ENCODE data around the gene FBXO7.

DNA sequence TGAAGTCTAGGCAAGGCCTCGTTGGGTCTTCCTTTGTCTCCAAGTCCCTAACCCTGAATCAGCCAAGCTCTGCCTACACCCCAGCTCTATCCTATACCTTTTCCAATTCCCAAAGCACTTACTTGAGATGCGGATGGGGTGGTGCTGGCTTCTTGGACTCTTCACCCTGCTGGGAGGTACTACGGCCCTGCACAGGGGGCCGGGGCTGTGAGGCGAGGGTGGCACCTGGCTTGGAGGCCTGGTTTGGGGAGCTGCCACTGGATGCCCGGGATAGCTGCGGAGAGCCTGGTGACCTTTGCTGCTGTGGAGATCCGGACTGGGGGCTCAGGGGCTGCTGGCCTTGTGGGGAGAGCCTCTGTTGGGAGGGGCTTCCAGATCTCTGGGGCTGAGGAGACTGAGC, 43.3 kb downstream of the FBXO7 start:
- TF ChIP-seq POLR2A (IDR thresholded peaks at IDR 0.05) (no peak), EP300 (IDR thresholded peaks at IDR 0.05) (no peak)
- TF ChIP-seq, protein P1, sequence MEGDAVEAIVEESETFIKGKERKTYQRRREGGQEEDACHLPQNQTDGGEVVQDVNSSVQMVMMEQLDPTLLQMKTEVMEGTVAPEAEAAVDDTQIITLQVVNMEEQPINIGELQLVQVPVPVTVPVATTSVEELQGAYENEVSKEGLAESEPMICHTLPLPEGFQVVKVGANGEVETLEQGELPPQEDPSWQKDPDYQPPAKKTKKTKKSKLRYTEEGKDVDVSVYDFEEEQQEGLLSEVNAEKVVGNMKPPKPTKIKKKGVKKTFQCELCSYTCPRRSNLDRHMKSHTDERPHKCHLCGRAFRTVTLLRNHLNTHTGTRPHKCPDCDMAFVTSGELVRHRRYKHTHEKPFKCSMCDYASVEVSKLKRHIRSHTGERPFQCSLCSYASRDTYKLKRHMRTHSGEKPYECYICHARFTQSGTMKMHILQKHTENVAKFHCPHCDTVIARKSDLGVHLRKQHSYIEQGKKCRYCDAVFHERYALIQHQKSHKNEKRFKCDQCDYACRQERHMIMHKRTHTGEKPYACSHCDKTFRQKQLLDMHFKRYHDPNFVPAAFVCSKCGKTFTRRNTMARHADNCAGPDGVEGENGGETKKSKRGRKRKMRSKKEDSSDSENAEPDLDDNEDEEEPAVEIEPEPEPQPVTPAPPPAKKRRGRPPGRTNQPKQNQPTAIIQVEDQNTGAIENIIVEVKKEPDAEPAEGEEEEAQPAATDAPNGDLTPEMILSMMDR (IDR thresholded peaks at IDR 0.05) = no peak
